Endodermal cell (in vitro differentiated cells): ENCODE data around the gene PRKCD. TPM values are rescaled to one million over a fixed set of nuclear protein-coding genes. Genes with fewer than 3 reads are reported as not detected.

Source experiments
- DNase-seq: peaks from one replicate; pipeline ENCODE4 v3.0.0-alpha.2; 2017
- H3K27ac ChIP-seq: 2 replicates; pipeline ENCODE4 v1.5.1; 2013; ENCODE audit warnings: mild to moderate bottlenecking, low read depth, low read length, moderate library complexity
- H3K27me3 ChIP-seq: 2 replicates; pipeline ENCODE4 v1.6.1; 2013; ENCODE audit warnings: mild to moderate bottlenecking, low read length, moderate library complexity; ENCODE audit not compliant: insufficient read depth, control insufficient read depth, poor library complexity, severe bottlenecking
- H3K36me3 ChIP-seq: 2 replicates; pipeline ENCODE4 v1.7.0; 2013; ENCODE audit warnings: mild to moderate bottlenecking, low read length, moderate library complexity; ENCODE audit not compliant: control insufficient read depth, insufficient read depth
- H3K4me1 ChIP-seq: one replicate; pipeline ENCODE4 v1.7.0; 2013; ENCODE audit warnings: low read length; ENCODE audit not compliant: control insufficient read depth, insufficient read depth
- H3K4me3 ChIP-seq: 2 replicates; pipeline ENCODE4 v1.5.1; 2013; ENCODE audit warnings: mild to moderate bottlenecking, low read length, moderate library complexity
- H3K9ac ChIP-seq: 2 replicates; pipeline ENCODE4 v1.6.1; 2013; ENCODE audit warnings: mild to moderate bottlenecking, low read length, moderate library complexity; ENCODE audit not compliant: poor library complexity, severe bottlenecking; ENCODE audit errors: extremely low read depth
- H3K9me3 ChIP-seq: 2 replicates; pipeline ENCODE4 v1.6.1; 2013; ENCODE audit warnings: mild to moderate bottlenecking, low read length, moderate library complexity; ENCODE audit not compliant: control insufficient read depth
- H3K27ac Mint-ChIP-seq: 2 replicates; pipeline ENCODE4 v1.8.0; 2020; ENCODE audit warnings: mixed read lengths
- H3K27me3 Mint-ChIP-seq: 2 replicates; pipeline ENCODE4 v1.8.0; 2021; ENCODE audit warnings: mild to moderate bottlenecking, mixed read lengths; ENCODE audit not compliant: insufficient read depth
- H3K36me3 Mint-ChIP-seq: 2 replicates; pipeline ENCODE4 v1.8.0; 2020; ENCODE audit warnings: low read depth, mixed read lengths
- H3K4me1 Mint-ChIP-seq: 2 replicates; pipeline ENCODE4 v1.8.0; 2020; ENCODE audit warnings: mixed read lengths
- H3K4me3 Mint-ChIP-seq: 2 replicates; pipeline ENCODE4 v1.8.0; 2020; ENCODE audit warnings: mild to moderate bottlenecking, moderate library complexity, mixed read lengths
- H3K9me3 Mint-ChIP-seq: 2 replicates; pipeline ENCODE4 v1.8.0; 2020; ENCODE audit warnings: mild to moderate bottlenecking, mixed read lengths
- WGBS, 2 experiments: methylation state at CpG; one replicate each; pipeline versions ENCODE4 v1.1.5 to v1.1.7; 2013; ENCODE audit warnings: missing lambda C conversion rate in 2 of 2, mixed read lengths in 1 of 2; ENCODE audit not compliant: insufficient coverage in 1 of 2, insufficient read length in 1 of 2; 5-methylcytosine and 5-hydroxymethylcytosine counted together
- total RNA-seq, 2 donors: library from RNA; stranded (reverse); fragmentation: NEBNext Ultra II Directional in 1 of 2; extraction: Animal tissue kit (Norgen Biotek cat#: 25700) in 1 of 2; gene quantifications; 2 replicates in 1 of 2; 3 replicates in 1 of 2; pipeline ENCODE4 v1.2.1, GENCODE V29; 2021
- TF ChIP-seq, protein P1 (sequence below): fragments of 200-600 bp; sonication (generic); conservative IDR thresholded peaks from 2 replicates; pipeline ENCODE4 v1.5.0; 2021; ENCODE audit warnings: antibody characterized with exemption, mild to moderate bottlenecking

The PRKCD gene
- total RNA-seq, 2 donors from 2014 or later, result 19.9 to 26.6 TPM

DNA sequence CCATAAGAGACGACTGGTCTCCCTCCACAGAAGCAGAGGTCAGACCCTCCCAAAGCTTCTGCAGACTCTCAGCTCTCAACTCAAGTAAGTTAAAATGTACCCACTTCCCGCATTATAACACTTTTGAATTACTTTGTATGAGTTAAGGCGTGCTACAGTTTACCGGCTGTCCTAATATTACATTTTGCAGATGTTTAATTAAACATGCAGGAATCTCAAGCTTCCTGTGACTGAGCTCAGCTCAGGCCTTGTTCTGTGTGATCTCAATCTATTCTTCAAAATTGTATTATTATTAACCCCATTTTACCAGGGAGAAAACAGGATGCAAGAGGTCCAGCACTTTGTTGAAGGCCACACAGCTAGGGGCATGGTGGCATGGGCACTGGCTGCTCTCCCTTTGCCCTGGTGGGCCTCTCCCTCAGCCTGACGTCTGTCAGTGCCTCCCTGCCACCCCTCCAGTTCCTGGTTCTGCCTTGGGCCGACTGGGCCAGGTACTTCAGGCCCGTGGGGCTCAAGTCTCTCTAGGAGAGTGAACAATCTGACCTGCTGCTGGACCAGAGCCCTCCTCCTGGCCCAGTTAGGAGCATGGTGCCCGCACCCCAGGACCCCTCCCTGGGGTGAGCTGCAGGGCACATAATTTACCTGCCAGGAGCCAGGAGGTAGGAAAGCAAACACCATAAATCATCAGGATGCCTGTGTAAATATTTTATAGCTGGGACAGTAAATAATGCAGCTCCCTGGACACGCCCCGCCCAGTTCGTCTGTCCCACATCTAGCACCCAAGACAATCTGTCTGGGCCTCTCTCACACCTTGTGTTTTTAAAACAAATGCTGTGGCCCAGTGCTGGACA is 15.9 kb upstream of the PRKCD start:
- H3K36me3 ChIP-seq, result no peaks in the 10 kb centered on the region
- WGBS, 2 experiments, result 91 to 92% methylated on average over 10 to 11 of the region's 11 CpGs
- no peak overlapping the region for H3K27ac ChIP-seq
- H3K9ac ChIP-seq, result no peak overlapping the region
- no peak for DNase-seq
- Mint-ChIP-seq H3K27ac (no peak overlapping the region), H3K27me3 (no peaks in the 10 kb centered on the region), H3K4me3 (no peak overlapping the region), H3K4me1 (no peaks in the 10 kb centered on the region), H3K36me3 (no peaks in the 10 kb centered on the region), H3K9me3 (no peaks in the 10 kb centered on the region)
- TF ChIP-seq, protein P1, sequence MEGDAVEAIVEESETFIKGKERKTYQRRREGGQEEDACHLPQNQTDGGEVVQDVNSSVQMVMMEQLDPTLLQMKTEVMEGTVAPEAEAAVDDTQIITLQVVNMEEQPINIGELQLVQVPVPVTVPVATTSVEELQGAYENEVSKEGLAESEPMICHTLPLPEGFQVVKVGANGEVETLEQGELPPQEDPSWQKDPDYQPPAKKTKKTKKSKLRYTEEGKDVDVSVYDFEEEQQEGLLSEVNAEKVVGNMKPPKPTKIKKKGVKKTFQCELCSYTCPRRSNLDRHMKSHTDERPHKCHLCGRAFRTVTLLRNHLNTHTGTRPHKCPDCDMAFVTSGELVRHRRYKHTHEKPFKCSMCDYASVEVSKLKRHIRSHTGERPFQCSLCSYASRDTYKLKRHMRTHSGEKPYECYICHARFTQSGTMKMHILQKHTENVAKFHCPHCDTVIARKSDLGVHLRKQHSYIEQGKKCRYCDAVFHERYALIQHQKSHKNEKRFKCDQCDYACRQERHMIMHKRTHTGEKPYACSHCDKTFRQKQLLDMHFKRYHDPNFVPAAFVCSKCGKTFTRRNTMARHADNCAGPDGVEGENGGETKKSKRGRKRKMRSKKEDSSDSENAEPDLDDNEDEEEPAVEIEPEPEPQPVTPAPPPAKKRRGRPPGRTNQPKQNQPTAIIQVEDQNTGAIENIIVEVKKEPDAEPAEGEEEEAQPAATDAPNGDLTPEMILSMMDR, result no peak
- no peaks in the 10 kb centered on the region for H3K4me1 ChIP-seq
- no peak overlapping the region for H3K4me3 ChIP-seq
- no peaks in the 10 kb centered on the region for H3K27me3 ChIP-seq
- H3K9me3 ChIP-seq, result no peaks in the 10 kb centered on the region

DNA sequence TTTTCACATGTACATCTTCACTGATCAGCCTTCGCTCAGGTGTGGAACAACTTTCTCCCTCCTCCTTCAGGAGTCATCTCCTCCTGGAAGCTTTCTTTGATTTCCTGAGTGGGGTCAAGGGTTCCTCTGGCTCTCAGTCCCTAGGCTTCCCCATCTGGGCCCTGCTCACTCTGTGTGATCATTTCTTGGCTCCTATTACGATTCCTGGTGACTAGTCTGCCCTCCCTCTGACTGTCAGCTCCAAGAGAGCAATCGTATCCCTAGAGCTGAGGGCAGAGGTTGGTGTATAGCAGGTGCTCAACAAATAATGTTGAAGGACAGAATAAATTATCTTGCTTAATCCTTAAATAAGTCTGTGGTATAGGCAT is 15.3 kb upstream of the PRKCD start:
- Histone ChIP-seq H3K4me3 (no peak overlapping the region), H3K36me3 (no peaks in the 10 kb centered on the region), H3K4me1 (no peaks in the 10 kb centered on the region), H3K9ac (no peak overlapping the region), H3K27ac (no peak overlapping the region), H3K27me3 (no peaks in the 10 kb centered on the region), H3K9me3 (no peaks in the 10 kb centered on the region)
- DNase-seq, result no peak
- Mint-ChIP-seq H3K4me3 (no peak overlapping the region), H3K36me3 (no peaks in the 10 kb centered on the region), H3K27me3 (no peaks in the 10 kb centered on the region), H3K27ac (no peak overlapping the region), H3K4me1 (no peaks in the 10 kb centered on the region), H3K9me3 (no peaks in the 10 kb centered on the region)
- 90 to 96% methylated on average over 2 to 3 of the region's 3 CpGs for WGBS, 2 experiments
- TF ChIP-seq, protein P1, result no peak

DNA sequence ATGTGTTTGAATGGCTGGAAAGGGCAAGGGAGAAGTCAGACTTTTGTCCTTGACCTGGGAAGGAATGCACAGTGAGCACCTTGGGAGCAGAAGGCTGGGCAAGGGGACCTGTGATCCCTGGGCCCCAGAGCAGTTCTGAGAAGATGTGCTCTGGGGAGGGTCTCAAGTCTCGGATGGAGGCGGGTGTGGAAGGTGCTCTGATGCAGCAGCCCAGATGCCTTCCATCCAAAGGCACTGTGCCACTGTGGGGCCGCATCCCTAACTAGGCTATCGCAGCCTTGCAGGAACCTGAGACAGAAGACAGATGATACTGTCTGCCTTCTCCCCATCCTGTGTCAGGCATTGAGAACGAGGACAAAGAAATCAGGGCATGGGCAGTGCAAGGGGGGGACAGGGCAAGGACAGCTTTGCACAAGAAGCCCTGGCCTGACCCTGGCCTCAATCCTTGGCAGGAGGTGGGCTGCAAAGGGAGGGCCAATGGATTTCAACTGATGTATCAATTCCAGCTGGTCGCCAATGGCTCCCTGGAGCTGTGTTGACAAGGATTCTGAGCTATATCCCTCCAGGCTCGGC is 14.6 kb upstream of the PRKCD start:
- TF ChIP-seq, protein P1, result no peak
- 90% methylated on average over 7 of the region's 7 CpGs for WGBS, 2 experiments
- DNase-seq, result no peak

More for the DNA sequence above, 14.6 kb upstream of the PRKCD start:
- no peaks in the 10 kb centered on the region for H3K27me3 Mint-ChIP-seq
- no peak overlapping the region for H3K27ac Mint-ChIP-seq
- no peaks in the 10 kb centered on the region for H3K4me1 Mint-ChIP-seq
- H3K4me1 ChIP-seq, result no peaks in the 10 kb centered on the region
- H3K9ac ChIP-seq, result no peak overlapping the region
- no peak overlapping the region for H3K4me3 ChIP-seq
- no peaks in the 10 kb centered on the region for H3K27me3 ChIP-seq
- no peaks in the 10 kb centered on the region for H3K9me3 Mint-ChIP-seq
- no peaks in the 10 kb centered on the region for H3K36me3 Mint-ChIP-seq
- no peak overlapping the region for H3K27ac ChIP-seq
- no peak overlapping the region for H3K4me3 Mint-ChIP-seq
- no peaks in the 10 kb centered on the region for H3K36me3 ChIP-seq
- H3K9me3 ChIP-seq, result no peaks in the 10 kb centered on the region
